HEK293 (cell line): ENCODE measurements around the gene DOK4.

ENCODE experiments used
- CTCF ChIP-seq: fragments of 450-650 bp; formaldehyde crosslinking; IDR thresholded peaks from 2 replicates; pipeline ENCODE4 v1.5.1; 2016; ENCODE audit warnings: missing biosample characterization, missing genetic modification characterization
- PBX3 ChIP-seq: sonication (generic); formaldehyde crosslinking; IDR thresholded peaks from 2 replicates; pipeline ENCODE4 v1.8.1; 2022; ENCODE audit warnings: mild to moderate bottlenecking, moderate library complexity, missing genetic modification reagents
- SP2 ChIP-seq: fragments of 450-650 bp; formaldehyde crosslinking; IDR thresholded peaks from 2 replicates; pipeline ENCODE4 v1.5.1; 2016; ENCODE audit warnings: missing biosample characterization, missing genetic modification characterization
- ZNF266 ChIP-seq: fragments of 450-650 bp; formaldehyde crosslinking; IDR thresholded peaks from 2 replicates; pipeline ENCODE4 v1.5.1; 2016; ENCODE audit warnings: missing biosample characterization, missing genetic modification characterization, low read depth
- ZNF311 ChIP-seq: fragments of 450-650 bp; formaldehyde crosslinking; IDR thresholded peaks from 2 replicates; pipeline ENCODE4 v1.5.1; 2017; ENCODE audit warnings: missing biosample characterization, missing genetic modification characterization, borderline replicate concordance
- ZNF510 ChIP-seq: fragments of 450-650 bp; formaldehyde crosslinking; IDR thresholded peaks from 2 replicates; pipeline ENCODE4 v1.5.1; 2018; ENCODE audit warnings: mild to moderate bottlenecking, missing genetic modification characterization, missing biosample characterization; ENCODE audit not compliant: insufficient replicate concordance
- TF ChIP-seq, protein P1 (sequence below): fragments of 450-650 bp; formaldehyde crosslinking; IDR thresholded peaks from 2 replicates; pipeline ENCODE4 v1.5.1; 2016; ENCODE audit warnings: missing biosample characterization, missing genetic modification characterization, borderline replicate concordance

DNA sequence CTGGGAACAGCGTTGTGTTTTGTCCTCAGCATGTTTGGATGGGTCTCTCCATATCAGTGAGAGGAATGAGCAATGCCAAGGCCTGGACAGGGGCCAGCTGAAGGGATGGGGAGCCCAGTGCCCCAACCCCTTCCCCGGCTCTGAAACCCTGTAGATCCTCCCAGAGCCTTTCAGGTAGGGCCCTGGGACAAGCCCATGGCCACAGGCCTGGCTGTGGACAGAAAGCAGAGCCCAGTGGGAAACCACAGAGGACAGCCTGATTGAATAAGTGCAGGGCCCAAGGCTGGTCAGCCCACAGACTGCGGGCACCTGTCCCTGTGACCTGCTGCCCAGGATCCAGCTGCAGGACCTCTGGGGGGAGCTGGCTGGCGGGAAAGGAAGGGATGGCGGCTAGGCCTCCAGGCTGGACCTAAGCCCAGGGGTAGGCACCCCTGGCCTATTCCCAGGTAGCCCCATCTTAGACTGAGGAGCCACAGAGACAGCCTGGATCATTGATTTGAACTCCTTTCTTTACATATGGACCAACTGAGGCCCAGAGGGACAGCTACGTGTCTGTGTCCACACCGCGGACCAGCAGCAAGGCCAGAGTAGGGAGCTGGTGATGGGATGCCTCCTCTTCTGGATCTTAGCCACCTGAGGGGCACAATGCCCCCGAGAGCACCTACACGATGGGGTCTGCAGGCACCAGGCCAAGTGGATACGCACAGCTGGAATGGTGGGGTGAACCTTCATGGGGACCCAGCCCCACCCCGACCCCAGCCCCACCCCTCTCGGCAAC is 48.8 kb upstream of the DOK4 start:
- no peak for TF ChIP-seq ZNF311
- TF ChIP-seq ZNF510 (tag by site-specific recombination), result no peak
- no peak for TF ChIP-seq ZNF266 (tag by site-specific recombination)
- no peak for TF ChIP-seq CTCF (tag by site-specific recombination)
- no peak for TF ChIP-seq PBX3
- no peak for TF ChIP-seq SP2 (tag by site-specific recombination)
- TF ChIP-seq, protein P1, sequence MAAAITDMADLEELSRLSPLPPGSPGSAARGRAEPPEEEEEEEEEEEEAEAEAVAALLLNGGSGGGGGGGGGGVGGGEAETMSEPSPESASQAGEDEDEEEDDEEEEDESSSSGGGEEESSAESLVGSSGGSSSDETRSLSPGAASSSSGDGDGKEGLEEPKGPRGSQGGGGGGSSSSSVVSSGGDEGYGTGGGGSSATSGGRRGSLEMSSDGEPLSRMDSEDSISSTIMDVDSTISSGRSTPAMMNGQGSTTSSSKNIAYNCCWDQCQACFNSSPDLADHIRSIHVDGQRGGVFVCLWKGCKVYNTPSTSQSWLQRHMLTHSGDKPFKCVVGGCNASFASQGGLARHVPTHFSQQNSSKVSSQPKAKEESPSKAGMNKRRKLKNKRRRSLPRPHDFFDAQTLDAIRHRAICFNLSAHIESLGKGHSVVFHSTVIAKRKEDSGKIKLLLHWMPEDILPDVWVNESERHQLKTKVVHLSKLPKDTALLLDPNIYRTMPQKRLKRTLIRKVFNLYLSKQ (tag by site-specific recombination), result no peak
